Measurements from ENCODE around the gene RP2.

The RP2 gene

GRCh38 chrX:46918434-46918833 lies 81.6 kb downstream of the RP2 start:
- no peak for TF ChIP-seq CTCF (conservative IDR thresholded peaks at IDR 0.05)
- no peak overlapping the region for H3K27ac ChIP-seq

- no peak overlapping the region for H3K27ac ChIP-seq
- no peak for TF ChIP-seq CTCF (conservative IDR thresholded peaks at IDR 0.05)
Observed at GRCh38 chrX:46920235-46920634, 83.4 kb downstream of the RP2 start.

- no peak for TF ChIP-seq CTCF (conservative IDR thresholded peaks at IDR 0.05)
- H3K27ac ChIP-seq = no peak overlapping the region
Observed at GRCh38 chrX:46922611-46923010, 85.8 kb downstream of the RP2 start.

GRCh38 chrX:46927718-46928117 lies 90.9 kb downstream of the RP2 start:
- no peak overlapping the region for H3K27ac ChIP-seq
- no peak for TF ChIP-seq CTCF (conservative IDR thresholded peaks at IDR 0.05)

- no peak overlapping the region for H3K27ac ChIP-seq
- no peak for TF ChIP-seq CTCF (conservative IDR thresholded peaks at IDR 0.05)
Observed at GRCh38 chrX:46929439-46930261, 92.8 kb downstream of the RP2 start.

All from VCaP (cell line).